Fibroblast of the aortic adventitia (primary cell): ENCODE results near the gene SPARCL1. TPM values are rescaled to one million over a fixed set of nuclear protein-coding genes. Genes with fewer than 3 reads are reported as not detected.

Experiments
- DNase-seq: peaks from one replicate; pipeline ENCODE4 v3.0.0-alpha.2; 2010; ENCODE audit warnings: low read depth
- H3K4me3 ChIP-seq: 2 replicates; pipeline ENCODE4 v1.5.1; 2011; ENCODE audit warnings: low read depth, mild to moderate bottlenecking, control low read depth, low read length, moderate library complexity
- total RNA-seq: library from RNA; depleted of rRNA; stranded (reverse); fragments of >200 nt; gene quantifications from 2 replicates; pipeline ENCODE4 v1.2.3, GENCODE V29; 2012; ENCODE audit warnings: low replicate concordance
- TF ChIP-seq, protein P1 (sequence below): IDR thresholded peaks from 2 replicates; pipeline ENCODE4 v1.5.1; 2011; ENCODE audit warnings: mild to moderate bottlenecking, low read length, control low read depth, inconsistent platforms; ENCODE audit not compliant: insufficient read depth

Gene SPARCL1
- total RNA-seq, 1 donor, result not detected

DNA sequence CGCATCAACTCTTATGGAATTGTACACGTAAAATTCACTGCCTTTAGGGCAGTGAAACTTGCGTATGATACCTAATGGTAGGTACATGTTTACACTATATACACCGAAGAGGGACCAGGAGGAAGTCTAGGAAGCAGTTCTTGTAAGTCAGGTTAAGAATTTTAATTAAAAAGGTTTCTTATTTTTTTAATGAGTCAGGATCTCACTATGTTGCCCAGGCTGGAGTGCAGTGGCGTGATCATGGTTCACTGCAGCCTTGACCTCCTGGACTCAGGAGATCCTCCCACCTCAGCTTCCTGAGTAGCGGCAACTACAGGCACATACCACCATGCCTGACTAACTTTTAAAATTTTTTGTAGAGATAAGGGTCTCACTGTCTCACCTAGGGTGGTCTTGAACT is 100.2 kb downstream of the SPARCL1 start:
- TF ChIP-seq, protein P1, sequence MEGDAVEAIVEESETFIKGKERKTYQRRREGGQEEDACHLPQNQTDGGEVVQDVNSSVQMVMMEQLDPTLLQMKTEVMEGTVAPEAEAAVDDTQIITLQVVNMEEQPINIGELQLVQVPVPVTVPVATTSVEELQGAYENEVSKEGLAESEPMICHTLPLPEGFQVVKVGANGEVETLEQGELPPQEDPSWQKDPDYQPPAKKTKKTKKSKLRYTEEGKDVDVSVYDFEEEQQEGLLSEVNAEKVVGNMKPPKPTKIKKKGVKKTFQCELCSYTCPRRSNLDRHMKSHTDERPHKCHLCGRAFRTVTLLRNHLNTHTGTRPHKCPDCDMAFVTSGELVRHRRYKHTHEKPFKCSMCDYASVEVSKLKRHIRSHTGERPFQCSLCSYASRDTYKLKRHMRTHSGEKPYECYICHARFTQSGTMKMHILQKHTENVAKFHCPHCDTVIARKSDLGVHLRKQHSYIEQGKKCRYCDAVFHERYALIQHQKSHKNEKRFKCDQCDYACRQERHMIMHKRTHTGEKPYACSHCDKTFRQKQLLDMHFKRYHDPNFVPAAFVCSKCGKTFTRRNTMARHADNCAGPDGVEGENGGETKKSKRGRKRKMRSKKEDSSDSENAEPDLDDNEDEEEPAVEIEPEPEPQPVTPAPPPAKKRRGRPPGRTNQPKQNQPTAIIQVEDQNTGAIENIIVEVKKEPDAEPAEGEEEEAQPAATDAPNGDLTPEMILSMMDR, result no peak
- DNase-seq, result no peak
- H3K4me3 ChIP-seq, result no peak overlapping the region

DNA sequence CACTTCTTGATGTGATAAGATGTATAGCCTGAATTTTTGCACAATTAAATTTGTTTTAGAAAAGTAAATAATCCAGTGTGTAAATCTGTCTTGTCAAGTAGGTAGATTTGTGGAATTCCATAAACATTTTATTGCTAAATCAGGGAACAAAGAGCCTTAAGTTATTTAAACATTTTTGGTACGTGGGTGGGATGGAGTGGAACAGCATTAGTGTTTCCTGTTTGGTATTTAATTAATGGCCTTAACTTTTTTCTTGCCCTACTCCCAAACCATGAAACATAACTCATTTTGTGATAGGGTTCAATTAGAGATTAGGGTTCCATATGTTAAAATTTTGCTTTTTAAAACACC is 101.7 kb downstream of the SPARCL1 start:
- DNase-seq, result no peak
- no peak overlapping the region for H3K4me3 ChIP-seq
- TF ChIP-seq, protein P1, result no peak

DNA sequence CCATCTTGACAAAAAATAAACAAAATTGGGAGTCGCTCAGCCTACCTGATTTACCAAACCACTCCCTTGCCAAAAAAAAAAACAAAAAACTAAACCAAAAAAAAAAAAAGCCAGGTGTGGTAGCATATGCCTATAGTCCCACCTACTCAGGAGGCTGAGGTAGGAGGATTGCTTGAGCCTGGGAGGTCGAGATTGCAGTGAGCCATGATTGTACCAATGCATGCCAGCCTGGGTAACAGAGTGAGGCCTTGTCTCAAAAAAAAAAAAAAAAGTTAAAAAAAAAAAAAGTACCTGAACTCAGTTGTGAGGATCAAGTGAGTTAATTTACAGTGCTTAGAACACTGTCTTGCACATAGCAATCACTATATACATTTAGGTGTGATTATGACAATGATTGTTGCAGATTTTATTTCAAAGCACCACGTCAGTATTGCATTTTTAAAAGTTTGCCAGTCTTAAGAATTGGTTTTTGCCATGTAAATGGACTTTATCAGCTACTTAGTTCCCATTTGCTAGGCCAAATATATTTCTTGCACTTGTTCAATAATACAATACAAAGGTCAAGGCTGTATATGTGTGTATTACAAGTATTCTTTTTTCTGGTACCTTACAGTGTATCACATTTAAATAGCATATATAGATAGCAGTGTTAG is 102.2 kb downstream of the SPARCL1 start:
- DNase-seq, result no peak
- no peak overlapping the region for H3K4me3 ChIP-seq
- TF ChIP-seq, protein P1, result no peak

DNA sequence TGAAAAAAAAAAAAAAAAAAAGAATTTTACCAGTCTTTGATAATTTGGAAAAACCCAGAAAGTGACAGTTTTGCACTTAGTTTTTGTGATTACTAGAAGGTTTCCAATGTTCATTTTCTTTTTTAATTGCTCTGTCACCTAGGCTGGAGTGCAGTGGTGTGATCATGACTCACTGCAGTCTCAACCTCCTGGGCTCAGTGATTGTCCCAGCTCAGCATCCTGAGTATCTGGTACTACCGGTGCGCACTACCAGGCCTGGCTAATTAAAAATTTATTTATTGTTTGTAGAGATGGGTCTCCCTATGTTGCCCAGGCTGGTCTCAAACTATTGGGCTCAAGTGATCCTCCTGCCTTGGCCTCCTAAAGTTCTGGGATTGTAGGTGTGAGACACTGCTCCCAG is 103.5 kb downstream of the SPARCL1 start:
- no peak for DNase-seq
- no peak overlapping the region for H3K4me3 ChIP-seq
- TF ChIP-seq, protein P1, result no peak

DNA sequence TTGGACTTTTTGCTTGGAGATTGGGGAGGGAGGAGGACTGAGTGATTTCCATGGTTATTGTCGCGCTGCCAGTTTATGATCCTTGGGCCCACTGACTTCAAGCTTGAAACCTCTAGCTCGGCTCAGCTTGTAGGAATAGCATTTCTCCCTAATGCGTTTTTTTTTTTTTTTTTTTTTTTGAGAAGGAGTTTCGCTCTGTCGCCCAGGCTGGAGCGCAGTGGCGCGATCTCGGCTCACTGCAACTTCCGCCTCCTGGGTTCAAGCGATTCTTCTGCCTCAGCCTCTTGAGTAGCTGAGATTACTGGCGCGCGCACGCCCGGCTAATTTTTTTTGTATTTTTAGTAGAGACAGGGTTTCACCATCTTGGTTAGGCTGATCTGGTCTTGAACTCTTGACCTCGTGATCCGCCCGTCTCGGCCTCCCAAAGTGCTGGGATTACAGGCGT is 105.1 kb downstream of the SPARCL1 start:
- DNase-seq, result peak; percentile 27
- peak overlapping the region; percentile 99 for H3K4me3 ChIP-seq

Other genes with a start within 250 kb of the SPARCL1 start
- 0.18 TPM in 1 of 2 replicates, not detected in the other for gene HSD17B13, start 206.5 kb downstream of the SPARCL1 start, total RNA-seq
- gene HSD17B11, start 138.2 kb downstream of the SPARCL1 start, total RNA-seq, result 46.8 and 297 TPM in 2 replicates
- gene NUDT9, start 106.8 kb downstream of the SPARCL1 start, total RNA-seq, result 15.5 and 61.3 TPM in 2 replicates
- gene DSPP, start 79.2 kb upstream of the SPARCL1 start, total RNA-seq, result not detected in 2 replicates
- gene DMP1, start 120.9 kb upstream of the SPARCL1 start, total RNA-seq, result not detected in 2 replicates